Left lung (tissue), 10 donors: ENCODE measurements around the gene PLPP7. TPM values are rescaled to one million over a fixed set of nuclear protein-coding genes. Genes with fewer than 3 reads are reported as not detected.

Experiments used
- ATAC-seq: fragments of 200-7000 bp; cut with Tn5 transposase; one replicate; pipeline ENCODE4 v1.9.1; 2020; ENCODE audit warnings: moderate library complexity
- DNase-seq, 4 donors: peaks; one replicate each; pipeline ENCODE4 v3.0.0-alpha.2; 2013 to 2020
- H3K27ac ChIP-seq, 2 donors: fragments of 200-600 bp; sonication (generic) in 1 of 2; one replicate each; pipeline versions ENCODE4 v1.5.0 to v1.8.0; 2020 to 2021
- H3K27me3 ChIP-seq, 2 donors: fragments of 200-600 bp; sonication (generic) in 1 of 2; one replicate each; pipeline versions ENCODE4 v1.5.0 to v1.8.0; 2020 to 2021
- H3K36me3 ChIP-seq, 2 donors: fragments of 200-600 bp; sonication (generic) in 1 of 2; one replicate each; pipeline versions ENCODE4 v1.5.0 to v1.8.0; 2020 to 2021
- H3K4me1 ChIP-seq, 2 donors: fragments of 200-600 bp; one replicate each; pipeline ENCODE4 v1.8.0; 2021
- H3K4me3 ChIP-seq, 2 donors: fragments of 200-600 bp; sonication (generic) in 1 of 2; one replicate each; pipeline versions ENCODE4 v1.5.0 to v1.8.0; 2020 to 2021; ENCODE audit warnings: mild to moderate bottlenecking in 1 of 2
- H3K9me3 ChIP-seq, 2 donors: fragments of 200-600 bp; sonication (generic) in 1 of 2; one replicate each; pipeline versions ENCODE4 v1.5.0 to v1.8.0; 2020 to 2021
- CTCF ChIP-seq, 2 donors: fragments of 200-600 bp; sonication (generic) in 1 of 2; IDR thresholded peaks; one replicate each; pipeline versions ENCODE4 v1.5.0 to v1.8.0; 2021; ENCODE audit warnings: antibody characterized with exemption in 2 of 2
- intact Hi-C, 2 donors: fragments of 100-400 bp; cut with DNase I; formaldehyde crosslinking; loops; one replicate each; pipeline versions ENCODE4 v1.11.2 to v1.14.2; 2022
- polyA plus RNA-seq, 6 donors: library from polyadenylated mRNA; unstranded; fragments of 120-200 nt; gene quantifications; one replicate each; pipeline ENCODE4 v1.2.1, GENCODE V29; 2013; ENCODE audit not compliant: insufficient read length in 6 of 6
- total RNA-seq, 2 donors: library from RNA; stranded (reverse); fragmentation: NEBNext Ultra II Directional; extraction: Animal tissue kit (Norgen Biotek cat#: 25700); gene quantifications; one replicate each; pipeline ENCODE4 v1.2.1, GENCODE V29; 2021
- donor health status: DM: no; HTN: yes; CAD: no.
- donor health status: DM: no; HTN: no; CAD: no.

PLPP7 gene
- total and polyA plus RNA-seq, 8 donors = 1.1 to 2.3 (median 1.4) TPM

GRCh38 chr9:131297903-131298302 is 8.4 kb downstream of the PLPP7 start:
- H3K27me3 ChIP-seq = no peaks in the 10 kb centered on the region
- intact Hi-C loops = no loop called here
- no peaks in the 10 kb centered on the region for H3K4me1 ChIP-seq
- H3K36me3 ChIP-seq = no peaks in the 10 kb centered on the region
- H3K27ac ChIP-seq = no peak overlapping the region
- H3K9me3 ChIP-seq = no peaks in the 10 kb centered on the region
- DNase-seq (no peak), ATAC-seq (no peak)
- no peak for TF ChIP-seq CTCF (IDR thresholded peaks at IDR 0.05)
- H3K4me3 ChIP-seq = no peak overlapping the region

GRCh38 chr9:131298341-131298740 is 8.8 kb downstream of the PLPP7 start:
- H3K9me3 ChIP-seq = no peaks in the 10 kb centered on the region
- DNase-seq (no peak), ATAC-seq (no peak)
- H3K4me3 ChIP-seq = no peak overlapping the region
- no peak for TF ChIP-seq CTCF (IDR thresholded peaks at IDR 0.05)
- H3K36me3 ChIP-seq = no peaks in the 10 kb centered on the region
- intact Hi-C loops = no loop called here
- no peaks in the 10 kb centered on the region for H3K4me1 ChIP-seq
- no peak overlapping the region for H3K27ac ChIP-seq
- H3K27me3 ChIP-seq = no peaks in the 10 kb centered on the region

- Histone ChIP-seq H3K4me3 (no peak overlapping the region), H3K4me1 (no peaks in the 10 kb centered on the region), H3K36me3 (no peaks in the 10 kb centered on the region), H3K9me3 (no peaks in the 10 kb centered on the region), H3K27ac (no peak overlapping the region), H3K27me3 (no peaks in the 10 kb centered on the region)
- DNase-seq (no peak), ATAC-seq (no peak)
- intact Hi-C loops = no loop called here
- TF ChIP-seq CTCF (IDR thresholded peaks at IDR 0.05) = no peak
These were observed 9.3 kb downstream of the PLPP7 start for GRCh38 chr9:131298816-131299215.

- no peak overlapping the region for H3K4me3 ChIP-seq
- intact Hi-C loops = no loop called here
- ATAC-seq (no peak), DNase-seq (no peak)
- no peaks in the 10 kb centered on the region for H3K36me3 ChIP-seq
- no peaks in the 10 kb centered on the region for H3K9me3 ChIP-seq
- H3K4me1 ChIP-seq = no peaks in the 10 kb centered on the region
- no peak for TF ChIP-seq CTCF (IDR thresholded peaks at IDR 0.05)
- no peaks in the 10 kb centered on the region for H3K27me3 ChIP-seq
- H3K27ac ChIP-seq = no peak overlapping the region
These were observed 9.9 kb downstream of the PLPP7 start for GRCh38 chr9:131299346-131299960.

GRCh38 chr9:131299961-131300347 is 10.4 kb downstream of the PLPP7 start:
- intact Hi-C loops = no loop called here
- ATAC-seq = no peak
- no peak overlapping the region for H3K27ac ChIP-seq

More at GRCh38 chr9:131299961-131300347, 10.4 kb downstream of the PLPP7 start:
- no peak for DNase-seq
- Histone ChIP-seq H3K4me3 (no peak overlapping the region), H3K27me3 (no peaks in the 10 kb centered on the region), H3K36me3 (no peaks in the 10 kb centered on the region), H3K4me1 (no peaks in the 10 kb centered on the region), H3K9me3 (no peaks in the 10 kb centered on the region)
- no peak for TF ChIP-seq CTCF (IDR thresholded peaks at IDR 0.05)
